NCI-H748 (cell line): Measurements from ENCODE around the gene NXPH4.

ENCODE experiments used
- DNase-seq: peaks from one replicate; lab custom pipeline; 2025; ENCODE audit not compliant: unreplicated experiment; lab: John Stamatoyannopoulos, UW

Gene NXPH4

GRCh38 chr12:57241402-57242310 is 25.1 kb downstream of the NXPH4 start:
- peak; percentile 29 for DNase-seq

GRCh38 chr12:57242329-57242690 is 25.7 kb downstream of the NXPH4 start:
- DNase-seq = peak; percentile 75

GRCh38 chr12:57242691-57243454 is 26.3 kb downstream of the NXPH4 start:
- DNase-seq = peak; percentile 96

- DNase-seq = peak; percentile 81
These were observed 27.1 kb downstream of the NXPH4 start for GRCh38 chr12:57243521-57244311.

- no peak for DNase-seq
These were observed 27.7 kb downstream of the NXPH4 start for GRCh38 chr12:57244312-57244696.

- no peak for DNase-seq
These were observed 30.4 kb downstream of the NXPH4 start for GRCh38 chr12:57247041-57247440.

GRCh38 chr12:57248934-57249742 is 32.5 kb downstream of the NXPH4 start:
- DNase-seq = no peak

GRCh38 chr12:57250541-57250940 is 33.9 kb downstream of the NXPH4 start:
- no peak for DNase-seq

GRCh38 chr12:57250956-57251355 is 34.4 kb downstream of the NXPH4 start, which contains the start of gene STAC3:
TSS of gene STAC3 (minus strand) at chr12:57251187. CDS start at chr12:57249636, 1,551 bp downstream.
- no peak for DNase-seq

- DNase-seq = no peak
These were observed 38.1 kb downstream of the NXPH4 start for GRCh38 chr12:57254506-57255280.

- DNase-seq = no peak
These were observed 39.3 kb downstream of the NXPH4 start for GRCh38 chr12:57255916-57256315.

- DNase-seq = no peak
These were observed 42.7 kb downstream of the NXPH4 start for GRCh38 chr12:57258977-57259970.

GRCh38 chr12:57260366-57260765 is 43.8 kb downstream of the NXPH4 start:
- no peak for DNase-seq

GRCh38 chr12:57261428-57261865 is 44.9 kb downstream of the NXPH4 start:
- peak; percentile 92 for DNase-seq

GRCh38 chr12:57262126-57262822 is 45.7 kb downstream of the NXPH4 start:
- no peak for DNase-seq

GRCh38 chr12:57263096-57263495 is 46.5 kb downstream of the NXPH4 start:
- DNase-seq = no peak

GRCh38 chr12:57266681-57267080 is 50.1 kb downstream of the NXPH4 start:
- DNase-seq = no peak

GRCh38 chr12:57268264-57268663 is 51.7 kb downstream of the NXPH4 start:
- DNase-seq = no peak
